ENCODE results near the gene NKIRAS2. TPM values are rescaled to one million over a fixed set of nuclear protein-coding genes. Genes with fewer than 3 reads are reported as not detected.
A peak's percentile ranks its signal among the peaks of the same experiment; 100 is the strongest.

Gene NKIRAS2
- polyA plus RNA-seq, 1 of the 3 experiments (the other 2 are of a cell fraction) = 91.8 TPM

DNA sequence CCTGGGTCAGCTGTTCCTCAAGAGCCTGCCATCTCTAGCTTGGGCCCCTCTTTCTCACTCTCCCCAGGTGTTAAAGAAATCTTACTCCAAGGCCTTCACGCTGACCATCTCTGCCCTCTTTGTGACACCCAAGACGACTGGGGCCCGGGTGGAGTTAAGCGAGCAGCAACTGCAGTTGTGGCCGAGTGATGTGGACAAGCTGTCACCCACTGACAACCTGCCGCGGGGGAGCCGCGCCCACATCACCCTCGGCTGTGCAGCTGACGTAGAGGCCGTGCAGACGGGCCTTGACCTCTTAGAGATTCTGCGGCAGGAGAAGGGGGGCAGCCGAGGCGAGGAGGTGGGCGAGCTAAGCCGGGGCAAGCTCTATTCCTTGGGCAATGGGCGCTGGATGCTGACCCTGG, 46.5 kb upstream of the NKIRAS2 start:
- WGBS (ENCODE audit: low lambda C conversion rate) = 87% methylated on average over 19 of the region's 19 CpGs
- TF ChIP-seq NFIC (IDR thresholded peaks at IDR 0.05; ENCODE audit: borderline replicate concordance) (no peak), RFX5 (IDR thresholded peaks at IDR 0.05; ENCODE audit: low read length) (no peak), FOSL2 (IDR thresholded peaks at IDR 0.05; ENCODE audit: borderline replicate concordance, low read depth) (no peak), TAF1 (IDR thresholded peaks at IDR 0.05; ENCODE audit: borderline replicate concordance, low read depth, low read length) (no peak), FOXJ3 (CRISPR knock-in tag; IDR thresholded peaks at IDR 0.05) (no peak), TCF12 (IDR thresholded peaks at IDR 0.05) (no peak), GABPA (IDR thresholded peaks at IDR 0.05; ENCODE audit: low read depth) (no peak), GATA2 (CRISPR knock-in tag; IDR thresholded peaks at IDR 0.05) (no peak), MXI1 (IDR thresholded peaks at IDR 0.05; ENCODE audit: low read depth, low read length) (no peak), ELF1 (IDR thresholded peaks at IDR 0.05) (no peak), CHD2 (IDR thresholded peaks at IDR 0.05; ENCODE audit: low read length, partially characterized antibody) (no peak), SMC3 (IDR thresholded peaks at IDR 0.05; ENCODE audit: low read depth, low read length) (no peak), POLR2AphosphoS5 (IDR thresholded peaks at IDR 0.05; ENCODE audit: low read depth, low read length) (no peak)
- TF ChIP-seq, protein P1, sequence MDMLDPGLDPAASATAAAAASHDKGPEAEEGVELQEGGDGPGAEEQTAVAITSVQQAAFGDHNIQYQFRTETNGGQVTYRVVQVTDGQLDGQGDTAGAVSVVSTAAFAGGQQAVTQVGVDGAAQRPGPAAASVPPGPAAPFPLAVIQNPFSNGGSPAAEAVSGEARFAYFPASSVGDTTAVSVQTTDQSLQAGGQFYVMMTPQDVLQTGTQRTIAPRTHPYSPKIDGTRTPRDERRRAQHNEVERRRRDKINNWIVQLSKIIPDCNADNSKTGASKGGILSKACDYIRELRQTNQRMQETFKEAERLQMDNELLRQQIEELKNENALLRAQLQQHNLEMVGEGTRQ (IDR thresholded peaks at IDR 0.05; ENCODE audit: borderline replicate concordance, low read depth, low read length) = no peak
- TF ChIP-seq, protein P2, sequence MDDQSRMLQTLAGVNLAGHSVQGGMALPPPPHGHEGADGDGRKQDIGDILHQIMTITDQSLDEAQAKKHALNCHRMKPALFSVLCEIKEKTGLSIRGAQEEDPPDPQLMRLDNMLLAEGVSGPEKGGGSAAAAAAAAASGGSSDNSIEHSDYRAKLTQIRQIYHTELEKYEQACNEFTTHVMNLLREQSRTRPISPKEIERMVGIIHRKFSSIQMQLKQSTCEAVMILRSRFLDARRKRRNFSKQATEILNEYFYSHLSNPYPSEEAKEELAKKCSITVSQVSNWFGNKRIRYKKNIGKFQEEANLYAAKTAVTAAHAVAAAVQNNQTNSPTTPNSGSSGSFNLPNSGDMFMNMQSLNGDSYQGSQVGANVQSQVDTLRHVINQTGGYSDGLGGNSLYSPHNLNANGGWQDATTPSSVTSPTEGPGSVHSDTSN (IDR thresholded peaks at IDR 0.05) = no peak
- TF ChIP-seq, protein P3, sequence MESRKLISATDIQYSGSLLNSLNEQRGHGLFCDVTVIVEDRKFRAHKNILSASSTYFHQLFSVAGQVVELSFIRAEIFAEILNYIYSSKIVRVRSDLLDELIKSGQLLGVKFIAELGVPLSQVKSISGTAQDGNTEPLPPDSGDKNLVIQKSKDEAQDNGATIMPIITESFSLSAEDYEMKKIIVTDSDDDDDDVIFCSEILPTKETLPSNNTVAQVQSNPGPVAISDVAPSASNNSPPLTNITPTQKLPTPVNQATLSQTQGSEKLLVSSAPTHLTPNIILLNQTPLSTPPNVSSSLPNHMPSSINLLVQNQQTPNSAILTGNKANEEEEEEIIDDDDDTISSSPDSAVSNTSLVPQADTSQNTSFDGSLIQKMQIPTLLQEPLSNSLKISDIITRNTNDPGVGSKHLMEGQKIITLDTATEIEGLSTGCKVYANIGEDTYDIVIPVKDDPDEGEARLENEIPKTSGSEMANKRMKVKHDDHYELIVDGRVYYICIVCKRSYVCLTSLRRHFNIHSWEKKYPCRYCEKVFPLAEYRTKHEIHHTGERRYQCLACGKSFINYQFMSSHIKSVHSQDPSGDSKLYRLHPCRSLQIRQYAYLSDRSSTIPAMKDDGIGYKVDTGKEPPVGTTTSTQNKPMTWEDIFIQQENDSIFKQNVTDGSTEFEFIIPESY (IDR thresholded peaks at IDR 0.05; ENCODE audit: borderline replicate concordance, low read depth) = no peak
- TF ChIP-seq, protein P4, sequence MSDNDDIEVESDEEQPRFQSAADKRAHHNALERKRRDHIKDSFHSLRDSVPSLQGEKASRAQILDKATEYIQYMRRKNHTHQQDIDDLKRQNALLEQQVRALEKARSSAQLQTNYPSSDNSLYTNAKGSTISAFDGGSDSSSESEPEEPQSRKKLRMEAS (IDR thresholded peaks at IDR 0.05; ENCODE audit: low read depth) = no peak
- TF ChIP-seq, protein P5, sequence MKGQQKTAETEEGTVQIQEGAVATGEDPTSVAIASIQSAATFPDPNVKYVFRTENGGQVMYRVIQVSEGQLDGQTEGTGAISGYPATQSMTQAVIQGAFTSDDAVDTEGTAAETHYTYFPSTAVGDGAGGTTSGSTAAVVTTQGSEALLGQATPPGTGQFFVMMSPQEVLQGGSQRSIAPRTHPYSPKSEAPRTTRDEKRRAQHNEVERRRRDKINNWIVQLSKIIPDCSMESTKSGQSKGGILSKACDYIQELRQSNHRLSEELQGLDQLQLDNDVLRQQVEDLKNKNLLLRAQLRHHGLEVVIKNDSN (IDR thresholded peaks at IDR 0.05; ENCODE audit: borderline replicate concordance, low read depth) = no peak
- ChIA-PET POLR2A (interaction anchor here (1.1 to 1.8 kb wide), 5 partner anchors 9 to 44 kb away, joined by 3 to 19 read pairs (median 4); partner anchors contain the start of gene DNAJC7), CTCF (interaction anchor here (1.1 to 5.4 kb wide), 8 partner anchors 9 to 187 kb away, joined by 3 to 47 read pairs (median 4); partner anchors contain the start of genes DNAJC7 and JUP)
- peaks cover 41% of the 10 kb centered on the region for H3K79me2 ChIP-seq (ENCODE audit: insufficient read depth)
- no peaks in the 10 kb centered on the region for H3K27me3 ChIP-seq (ENCODE audit: insufficient read depth)
- DNase-seq = no peak
- no peaks in the 10 kb centered on the region for H3K9me2 ChIP-seq
- H3K9me3 ChIP-seq = no peaks in the 10 kb centered on the region
- H4K20me1 ChIP-seq (ENCODE audit: insufficient read depth) = 0 out of 2 replicates have a peak, but pooled peaks cover 8% of the 10 kb centered on the region
- H3K4me2 ChIP-seq = no peak overlapping the region
- peaks cover 0 to 60% of the 10 kb centered on the region in 2 experiments; a peak in 2 of 4 replicates for H3K4me1 ChIP-seq (ENCODE audit: control insufficient read depth in 1 of 2, insufficient read depth in 2 of 2, low read depth in 1 of 2, low read length in 1 of 2)
- no peak overlapping the region; a peak in 1 of 4 replicates for H3K4me3 ChIP-seq (ENCODE audit: low read depth in 2 of 2, low read length in 1 of 2)
- H3F3A ChIP-seq (replicated peaks; ENCODE audit: insufficient read depth) = peaks cover 10% of the 10 kb centered on the region
- peaks cover 47 to 80% of the 10 kb centered on the region in 2 experiments for H3K36me3 ChIP-seq (replicated peaks in 1 of 2; ENCODE audit: control insufficient read depth in 1 of 2, insufficient read depth in 2 of 2, low read length in 1 of 2)
- no peak overlapping the region for H2AFZ ChIP-seq (ENCODE audit: low read depth)
- H3K9ac ChIP-seq = no peak overlapping the region
- H3K27ac ChIP-seq (ENCODE audit: low read depth in 2 of 2, low read length in 1 of 2) = peak overlapping the region in 1 of 2 experiments; percentile 92; a peak in 2 of 4 replicates

Measured in SK-N-SH (cell line).